HuH-7.5 (cell line): Measurements from ENCODE around the gene ZNF785.
"Not testable (repeated sequence)": the region's sequence is repeated elsewhere in the genome, so short reads cannot be mapped to it uniquely, and the experiment has no call there.

Experiments
- DNase-seq: peaks from one replicate; pipeline ENCODE4 v3.0.0; 2011; ENCODE audit warnings: low spot score

Gene ZNF785

DNA sequence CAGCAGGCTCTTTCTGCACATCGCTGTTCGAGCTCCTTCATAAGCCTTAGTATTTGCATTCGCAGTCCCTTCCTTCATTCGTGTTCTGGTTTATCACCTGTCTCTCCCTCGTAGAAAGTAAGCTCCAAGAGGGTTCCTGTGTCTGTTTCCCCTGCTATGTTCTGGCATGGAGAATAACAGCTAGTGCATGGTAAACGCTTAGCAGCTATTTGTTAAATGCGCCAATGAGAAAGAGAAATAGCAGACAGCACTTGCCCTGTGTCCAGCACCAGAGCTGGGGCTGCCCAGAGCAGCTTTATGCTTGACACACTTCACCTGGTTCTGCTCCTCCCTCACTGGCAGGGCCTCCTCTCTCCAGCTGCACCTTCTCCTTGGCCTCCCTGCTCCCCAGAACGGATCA lies 19.5 kb downstream of the ZNF785 start:
- no peak for DNase-seq

DNA sequence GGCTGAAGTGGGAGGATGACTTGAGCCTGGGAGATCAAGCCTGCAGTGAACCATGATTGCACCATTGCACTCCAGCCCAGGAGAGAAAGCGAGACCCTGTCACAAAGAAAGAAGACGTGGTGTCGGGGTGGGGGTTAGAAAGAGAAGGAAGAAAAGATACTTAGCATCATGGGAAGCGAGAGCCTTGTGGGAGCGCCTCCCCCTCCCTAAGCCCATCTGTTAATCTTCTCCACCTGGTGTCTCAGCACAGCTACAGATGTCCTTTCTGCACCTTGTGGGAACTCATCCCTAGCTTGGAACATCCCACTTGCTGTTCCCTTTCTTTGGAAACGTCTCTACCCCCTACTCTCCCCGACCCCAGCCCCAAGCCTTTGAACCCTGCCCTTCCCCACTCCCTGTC lies 20.0 kb downstream of the ZNF785 start:
- no peak for DNase-seq

DNA sequence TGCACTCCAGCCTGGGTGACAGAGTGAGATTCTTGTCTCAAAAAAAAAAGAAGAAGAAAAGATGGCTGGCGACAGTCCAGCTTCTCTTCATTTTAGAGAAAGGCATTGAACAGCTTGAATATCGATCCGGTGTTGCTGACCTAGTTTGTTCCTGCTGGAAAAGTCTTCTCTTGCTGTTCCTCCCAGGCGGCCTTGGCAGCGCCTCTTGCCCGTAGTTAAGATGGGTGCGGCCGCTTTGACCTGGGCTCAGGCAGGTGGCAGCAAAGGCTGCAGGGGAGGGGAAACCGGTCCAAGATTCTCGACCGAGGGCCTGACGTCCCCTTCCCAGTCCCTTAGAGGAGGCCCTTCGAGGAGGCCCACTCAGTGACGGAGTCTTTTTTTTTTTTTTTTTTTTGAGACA lies 23.5 kb downstream of the ZNF785 start:
- no peak for DNase-seq

DNA sequence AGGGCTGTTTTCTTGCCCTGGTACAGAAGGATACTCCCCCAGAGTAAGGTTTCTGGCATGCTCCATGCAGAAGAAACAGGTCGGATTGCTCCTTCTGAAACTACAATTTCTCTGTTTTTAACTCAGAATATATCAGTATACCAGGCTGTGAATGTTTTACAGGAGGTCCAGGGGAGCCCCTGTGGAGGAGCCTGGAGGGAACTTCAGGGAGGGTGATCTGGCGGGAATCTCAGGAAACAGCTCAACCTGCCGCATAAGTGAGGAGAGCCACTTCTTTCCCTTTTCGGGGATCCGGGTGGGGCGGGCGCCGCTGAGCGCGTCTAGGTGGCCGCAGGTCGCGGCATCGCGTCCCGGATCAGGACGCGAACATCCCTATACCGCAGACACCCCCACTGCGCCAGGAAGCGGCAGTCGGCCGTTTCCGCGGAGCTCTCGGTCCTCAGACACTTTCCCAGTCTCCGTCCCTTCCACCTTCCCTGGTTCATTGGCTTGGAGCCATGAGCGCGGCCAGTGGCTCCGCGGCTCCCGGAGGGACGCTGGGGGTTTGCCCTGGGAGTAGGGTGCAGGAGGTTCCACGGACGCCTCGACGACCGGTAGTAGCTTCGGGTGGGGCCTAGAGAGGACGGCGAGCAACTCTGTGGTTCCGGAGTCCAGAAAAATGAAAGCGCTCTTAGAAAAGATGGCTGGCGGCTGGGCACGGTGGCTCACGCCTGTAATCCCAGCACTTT lies 24.2 kb downstream of the ZNF785 start:
- no peak for DNase-seq

DNA sequence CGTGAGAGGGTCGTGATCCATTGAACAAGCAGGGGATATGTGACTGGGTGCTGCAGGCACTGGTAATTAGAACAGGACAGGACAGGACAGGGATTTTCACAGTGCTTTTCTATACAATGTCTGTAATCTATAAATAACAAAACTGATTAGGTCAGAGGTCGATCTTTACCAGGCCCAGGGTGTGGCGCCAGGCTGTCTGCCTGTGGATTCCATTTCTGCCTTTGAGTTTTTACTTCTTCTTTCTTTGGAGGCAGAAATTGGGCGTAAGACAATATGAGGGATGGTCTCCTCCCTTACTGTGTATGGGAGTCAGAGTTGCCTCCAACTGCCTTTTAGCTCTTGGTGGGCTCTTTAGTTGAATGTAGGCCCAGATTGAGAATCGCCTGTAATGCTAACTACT lies 25.8 kb downstream of the ZNF785 start:
- DNase-seq, result no peak

DNA sequence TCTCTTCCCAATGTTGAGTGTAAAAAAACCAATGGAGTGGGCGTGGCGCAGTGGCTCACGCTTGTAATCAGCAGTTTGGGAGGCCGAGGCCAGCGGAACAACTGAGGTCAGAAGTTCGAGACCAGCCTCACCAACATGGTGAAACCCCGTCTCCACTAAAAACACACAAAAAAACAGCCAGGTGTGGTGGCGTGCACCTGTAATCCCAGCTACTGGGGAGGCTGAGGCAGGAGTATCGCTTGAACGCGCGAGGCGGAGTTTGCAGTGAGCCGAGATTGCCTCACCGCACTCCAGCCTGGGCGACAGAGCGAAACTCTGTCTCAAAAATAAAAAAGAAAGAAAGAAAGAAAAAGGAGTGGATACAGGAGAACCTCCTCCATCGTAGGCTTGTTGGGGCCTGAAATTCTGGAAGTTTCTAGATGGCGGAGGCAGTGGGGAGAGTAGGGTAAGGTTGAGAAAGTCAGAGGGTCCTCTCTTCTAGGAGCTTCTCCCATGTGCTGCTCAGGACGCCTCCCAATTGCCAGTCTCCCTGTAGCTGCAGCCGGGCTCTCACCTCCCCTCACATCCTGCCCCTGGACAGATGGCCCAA lies 26.6 kb downstream of the ZNF785 start:
- DNase-seq, result no peak

DNA sequence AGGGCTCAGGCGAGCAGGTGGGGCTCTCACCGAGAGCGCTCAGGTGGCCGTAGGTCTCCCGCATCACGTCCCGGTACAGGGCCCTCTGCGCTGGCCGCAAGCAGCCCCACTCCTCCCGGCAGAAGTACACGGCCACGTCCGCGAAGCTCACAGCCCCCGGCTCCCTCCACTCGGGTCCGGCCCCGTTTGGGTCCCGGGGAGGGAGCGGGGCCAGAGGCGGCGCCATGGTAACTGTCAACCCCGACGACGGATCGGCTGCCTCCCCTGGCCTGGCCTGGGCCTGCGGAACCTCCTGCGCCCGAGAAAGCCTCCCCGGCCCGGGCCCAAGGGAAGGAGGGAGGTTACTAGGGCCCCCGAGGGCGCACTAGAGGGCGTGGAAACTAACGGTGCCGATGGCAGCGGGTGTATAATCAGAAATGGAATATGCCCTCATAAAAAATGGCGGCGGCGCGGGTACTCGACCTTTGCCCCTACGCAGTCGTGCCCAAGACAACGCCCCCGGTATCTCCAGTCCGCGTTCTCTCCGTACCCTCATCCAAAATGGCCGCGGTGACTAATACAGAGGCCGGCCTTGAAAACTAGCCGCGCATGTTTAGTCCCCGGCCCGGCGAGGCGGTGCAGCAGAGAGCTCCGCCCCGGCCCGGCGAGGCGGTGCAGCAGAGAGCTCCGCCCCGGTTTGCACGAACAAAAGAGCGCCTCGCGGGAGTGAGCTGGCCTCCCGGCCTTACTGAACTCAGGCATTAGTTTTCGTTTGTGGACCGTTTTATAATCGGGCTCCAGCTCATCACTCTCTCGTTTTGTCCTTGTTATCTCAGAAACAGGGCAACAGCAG lies 27.3 kb downstream of the ZNF785 start, which contains the start of gene ZNF764:
ZNF764 (minus strand) TSS at position 418 of the 832 bp plus-strand sequence; CDS start at position 226, 192 bp downstream.
- DNase-seq, result peak; percentile 95

DNA sequence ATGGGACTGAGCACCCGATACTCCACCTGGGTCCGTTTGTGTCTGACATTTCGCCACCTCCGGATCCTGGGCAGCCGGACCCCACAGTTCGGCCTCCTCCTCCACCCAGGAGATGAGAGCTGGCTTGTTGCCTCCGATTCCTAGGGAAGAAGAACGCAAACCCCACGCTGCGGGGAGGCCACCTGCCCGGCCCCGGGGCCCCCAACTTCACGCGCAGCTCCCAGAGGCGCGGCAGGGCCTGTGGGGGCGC lies 27.9 kb downstream of the ZNF785 start:
- no peak for DNase-seq

DNA sequence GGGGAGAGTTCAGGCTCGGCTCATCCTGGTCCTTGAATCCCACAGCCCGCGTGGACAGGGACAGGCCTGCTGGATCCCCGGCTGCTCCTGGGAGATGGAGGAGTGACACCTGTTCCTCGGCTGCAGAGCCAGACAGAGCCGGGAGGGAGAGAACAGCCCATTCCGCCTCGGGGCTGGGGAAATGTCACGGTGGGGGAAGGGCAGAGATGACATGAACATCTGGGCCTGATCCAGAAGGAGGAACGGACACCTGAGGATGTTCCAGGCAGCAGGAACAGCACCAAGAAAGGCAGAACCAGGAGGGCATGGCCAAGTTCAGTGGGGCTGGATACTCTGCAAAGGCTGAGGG lies 29.4 kb downstream of the ZNF785 start:
- DNase-seq, result no peak

DNA sequence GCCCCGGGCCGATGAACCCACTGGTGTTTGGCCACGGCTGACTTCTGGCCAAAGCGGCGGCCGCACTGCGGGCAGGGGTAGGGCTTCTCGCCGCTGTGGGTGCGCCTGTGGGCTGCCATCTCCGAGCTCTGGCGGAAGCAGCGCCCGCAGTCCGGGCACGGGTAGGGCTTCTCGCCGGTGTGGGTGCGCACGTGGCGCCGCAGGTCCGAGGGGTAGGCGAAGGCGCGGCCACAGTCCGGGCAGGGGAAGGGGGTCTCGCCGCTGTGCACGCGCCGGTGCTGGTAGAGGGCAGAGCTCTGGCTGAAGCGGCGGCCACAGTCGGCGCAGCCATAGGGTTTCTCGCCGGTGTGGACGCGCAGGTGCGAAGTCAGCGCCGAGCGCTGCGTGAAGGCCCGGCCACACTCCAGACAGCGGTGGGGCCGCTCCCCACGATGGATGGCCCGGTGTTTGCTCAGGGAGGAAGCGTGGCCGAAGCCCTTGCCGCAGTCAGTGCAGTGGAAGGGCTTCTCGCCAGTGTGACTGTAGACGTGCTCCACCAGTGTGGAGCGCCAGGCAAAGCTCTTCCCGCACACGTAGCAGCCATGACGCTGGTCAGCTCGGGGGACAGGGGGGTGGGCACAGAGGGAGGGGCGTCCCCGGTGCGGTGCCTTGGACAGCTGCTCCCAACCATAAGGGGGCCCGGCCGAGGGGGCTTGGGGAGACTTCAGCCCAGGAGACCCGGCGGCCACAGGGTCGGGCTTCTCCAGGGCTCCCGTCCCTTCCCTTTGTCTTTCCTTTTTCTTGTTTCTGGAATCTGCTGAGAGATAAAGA lies 30.0 kb downstream of the ZNF785 start:
- DNase-seq, result no peak

DNA sequence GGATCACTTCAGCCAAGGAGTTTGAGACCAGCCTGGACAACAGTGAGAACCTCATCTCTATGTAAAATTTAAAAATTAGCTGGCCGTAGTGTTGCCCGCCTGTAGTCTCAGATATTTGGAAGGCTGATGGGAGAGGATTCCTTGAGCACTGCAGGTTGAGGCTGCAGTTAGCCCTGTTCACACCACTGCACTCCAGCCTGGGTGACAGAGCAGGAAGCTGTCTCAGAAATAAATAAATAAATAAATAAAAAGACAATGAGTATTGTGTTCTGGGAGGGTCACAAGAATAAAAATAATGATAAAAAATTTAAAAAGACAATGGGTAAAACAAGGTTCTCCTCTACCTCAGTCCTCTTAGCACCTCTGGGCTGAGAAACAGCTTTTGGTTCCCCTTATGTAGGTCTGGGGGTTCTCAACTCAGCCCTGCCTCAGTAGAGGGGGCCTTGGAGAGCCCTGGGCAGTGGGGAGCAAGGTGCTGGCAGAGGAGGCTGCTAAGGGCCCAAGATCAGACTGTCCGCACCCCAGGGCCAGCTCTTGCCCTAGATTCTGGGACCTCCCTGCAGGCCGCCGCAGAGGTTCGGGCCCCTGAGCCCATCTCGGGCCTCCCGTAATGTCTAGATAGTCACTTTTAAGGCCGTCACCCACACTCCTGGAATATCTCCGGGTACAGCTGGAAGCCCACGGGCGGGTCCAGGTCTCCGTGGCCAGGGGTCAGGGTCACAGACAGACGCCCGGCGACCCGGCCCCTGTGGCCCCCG lies 30.8 kb downstream of the ZNF785 start:
- no peak for DNase-seq

DNA sequence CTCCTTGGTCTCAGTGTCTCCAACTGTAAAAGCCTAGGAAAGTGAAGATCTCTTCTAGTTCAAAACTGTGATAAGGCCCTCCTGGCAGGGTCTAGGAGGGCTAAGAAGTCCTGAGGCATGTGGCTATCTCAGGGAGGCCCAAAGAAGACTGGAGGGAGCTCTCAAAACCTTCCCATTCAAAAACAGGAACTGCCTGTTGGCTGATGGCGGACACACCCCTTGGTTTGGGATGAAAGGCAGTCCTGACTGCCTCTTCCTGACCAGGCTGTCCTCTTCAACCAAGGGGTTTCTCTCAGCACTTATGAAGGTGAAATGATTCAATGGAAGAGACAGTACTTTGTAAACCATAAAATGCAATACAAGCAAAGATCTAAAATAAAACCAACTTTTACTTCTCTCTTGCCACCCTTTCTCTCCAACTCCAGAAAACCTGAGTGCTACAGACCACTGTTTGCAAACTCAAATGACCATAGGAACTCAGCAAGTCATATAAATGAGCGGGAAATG lies 32.1 kb downstream of the ZNF785 start:
- DNase-seq, result no peak

DNA sequence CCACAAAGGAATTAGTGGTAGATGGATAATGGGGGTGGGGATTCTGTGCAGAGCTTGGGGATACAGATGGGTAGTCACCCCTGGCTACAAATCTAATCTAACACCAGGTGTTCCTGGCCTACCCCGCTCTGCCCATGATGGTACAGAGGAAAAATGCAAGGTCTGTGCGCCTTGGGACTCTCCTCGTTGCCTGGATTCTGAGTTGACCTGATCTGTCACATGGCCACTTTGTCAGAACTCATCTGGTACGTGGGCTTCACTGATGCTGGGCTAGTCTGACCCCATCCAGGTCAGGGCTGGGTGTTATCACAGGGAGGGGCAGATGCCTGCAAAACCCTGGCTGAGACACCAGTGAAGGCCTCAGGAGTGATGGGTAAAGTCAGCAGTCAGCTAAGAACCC lies 32.5 kb downstream of the ZNF785 start:
- DNase-seq, result no peak

DNA sequence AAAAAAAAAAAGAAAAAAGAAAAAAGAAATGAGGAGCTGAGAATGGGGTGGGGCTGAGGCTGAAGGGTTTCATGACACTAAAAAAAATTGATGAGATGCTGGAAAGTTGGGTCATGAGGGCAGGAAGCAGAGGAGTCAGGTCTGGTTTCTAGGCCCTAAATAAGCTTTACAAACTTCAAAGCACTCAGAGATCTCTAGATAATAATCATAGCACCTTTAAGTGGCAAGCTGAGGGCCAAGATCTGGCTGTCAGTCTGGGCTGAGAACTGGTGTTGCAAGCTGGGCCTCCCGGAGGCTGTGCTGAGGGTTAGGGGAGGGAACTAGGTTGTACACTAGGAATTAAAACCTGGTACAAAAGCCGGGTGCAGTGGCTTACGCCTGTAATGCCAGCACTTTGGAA lies 33.7 kb downstream of the ZNF785 start:
- no peak for DNase-seq

DNA sequence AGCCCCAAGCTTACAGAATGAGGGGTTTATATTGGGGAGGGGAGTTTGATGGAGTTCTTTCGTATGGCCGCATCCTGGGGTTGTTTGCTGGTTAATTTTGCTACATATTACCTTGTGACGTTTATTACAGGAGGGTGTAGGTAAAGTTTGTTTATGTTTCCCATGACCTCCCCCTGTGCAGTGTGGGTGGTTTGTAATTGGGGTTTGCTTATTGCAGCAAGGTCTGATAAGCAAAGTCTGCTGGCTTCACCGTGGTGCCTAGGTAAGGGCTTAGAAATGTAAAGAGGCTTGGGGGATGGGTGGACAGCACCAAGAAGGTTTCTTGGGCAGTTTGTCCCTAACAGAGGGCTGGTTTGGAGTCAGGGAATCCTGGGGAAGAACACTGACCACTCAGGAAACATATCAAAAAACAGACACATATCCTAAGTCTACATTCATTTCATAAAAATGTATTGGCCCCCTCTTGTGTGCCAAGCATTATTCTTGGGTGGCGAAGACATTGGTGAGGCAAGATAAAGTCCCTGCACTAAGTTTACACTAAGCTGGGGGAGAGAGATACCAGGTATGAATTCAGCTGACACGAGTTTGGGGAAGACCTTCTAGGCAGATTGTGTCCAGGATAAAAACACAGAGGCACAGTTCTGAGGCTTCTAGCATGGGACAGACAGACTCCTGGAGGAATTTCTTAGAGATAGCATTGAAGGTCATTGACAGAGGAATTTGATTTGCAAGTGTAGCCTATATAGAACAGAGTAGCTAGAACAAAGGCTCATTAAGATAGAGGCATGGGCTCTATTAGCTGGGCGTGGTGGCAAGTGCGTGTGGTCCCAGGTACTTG lies 36.9 kb downstream of the ZNF785 start:
- DNase-seq, result no peak

DNA sequence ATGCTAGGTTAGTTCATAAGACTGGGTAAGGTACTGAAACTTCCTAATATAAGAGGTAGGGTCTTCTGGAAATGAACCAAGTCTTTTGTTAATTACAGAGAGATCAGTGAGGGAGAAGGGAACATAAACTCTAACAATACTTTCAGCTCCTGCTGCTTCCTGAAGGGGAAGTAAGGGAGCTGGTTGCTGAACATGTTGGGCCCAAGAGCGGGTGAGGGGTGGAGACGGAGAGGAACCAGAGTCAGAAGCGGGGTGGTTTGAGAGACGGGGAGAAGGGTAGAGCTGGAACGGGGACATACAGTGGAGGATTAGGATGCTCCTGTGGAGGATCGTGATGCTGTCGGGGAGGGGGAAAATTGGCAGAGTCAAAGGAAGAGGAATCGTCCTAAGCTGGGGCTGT lies 39.4 kb downstream of the ZNF785 start:
- no peak for DNase-seq

DNA sequence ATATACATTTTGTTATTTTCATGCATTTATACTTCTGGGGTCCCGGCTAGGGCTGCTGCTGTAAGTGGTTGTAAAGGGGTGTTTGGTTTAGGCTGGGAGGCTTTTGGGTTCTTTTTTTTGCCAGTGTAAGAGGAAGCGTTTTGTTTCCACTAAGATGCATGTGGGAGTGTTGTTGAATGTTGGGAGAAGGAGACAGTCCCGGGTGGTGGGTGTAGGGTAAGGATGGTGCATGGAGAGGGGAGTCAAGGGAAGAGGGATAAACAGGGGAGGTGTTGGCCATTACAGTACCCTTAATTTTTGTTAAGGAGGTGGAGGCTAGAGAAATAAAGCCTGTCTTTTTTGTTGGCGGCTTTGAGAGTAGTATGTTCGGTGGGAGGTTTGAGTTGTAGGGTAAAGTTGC lies 42.4 kb downstream of the ZNF785 start:
- no peak for DNase-seq

DNA sequence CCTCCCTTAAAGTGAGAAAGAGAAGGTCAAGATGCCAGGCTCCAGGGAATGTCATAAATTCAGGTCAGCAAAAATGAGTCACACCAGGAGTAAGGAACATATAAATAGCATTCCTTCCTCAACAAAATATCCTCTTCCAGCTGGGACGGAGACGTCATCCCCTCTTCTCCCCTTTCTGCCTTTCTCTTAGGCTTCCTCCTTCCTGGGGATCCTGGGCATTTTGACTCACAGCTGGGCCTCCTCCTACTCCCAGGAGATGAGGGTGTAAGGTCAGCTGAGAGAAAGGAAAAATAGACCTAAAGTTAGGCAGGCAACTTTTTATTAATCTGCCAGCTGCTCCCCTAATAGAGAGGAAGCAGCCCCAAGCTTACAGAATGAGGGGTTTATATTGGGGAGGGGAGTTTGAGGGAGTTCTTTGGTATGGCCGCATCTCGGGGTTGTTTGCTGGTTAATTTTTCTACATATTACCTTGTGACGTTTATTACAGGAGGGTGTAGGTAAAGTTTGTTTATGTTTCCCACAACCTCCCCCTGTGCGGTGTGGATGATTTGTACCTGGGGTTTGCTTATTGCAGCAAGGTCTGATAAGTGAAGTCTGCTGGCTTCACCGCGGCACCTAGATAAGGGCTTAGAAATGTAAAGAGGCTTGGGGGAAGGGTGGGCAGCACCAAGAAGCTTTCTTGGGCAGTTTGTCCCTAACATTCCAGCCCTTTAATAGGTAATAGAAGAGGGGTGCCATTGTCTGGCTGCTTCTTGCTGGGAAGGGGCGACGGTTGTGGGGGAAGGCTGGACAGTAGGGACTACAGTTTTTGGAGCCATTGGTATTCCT lies 43.8 kb downstream of the ZNF785 start:
- DNase-seq, result no peak

DNA sequence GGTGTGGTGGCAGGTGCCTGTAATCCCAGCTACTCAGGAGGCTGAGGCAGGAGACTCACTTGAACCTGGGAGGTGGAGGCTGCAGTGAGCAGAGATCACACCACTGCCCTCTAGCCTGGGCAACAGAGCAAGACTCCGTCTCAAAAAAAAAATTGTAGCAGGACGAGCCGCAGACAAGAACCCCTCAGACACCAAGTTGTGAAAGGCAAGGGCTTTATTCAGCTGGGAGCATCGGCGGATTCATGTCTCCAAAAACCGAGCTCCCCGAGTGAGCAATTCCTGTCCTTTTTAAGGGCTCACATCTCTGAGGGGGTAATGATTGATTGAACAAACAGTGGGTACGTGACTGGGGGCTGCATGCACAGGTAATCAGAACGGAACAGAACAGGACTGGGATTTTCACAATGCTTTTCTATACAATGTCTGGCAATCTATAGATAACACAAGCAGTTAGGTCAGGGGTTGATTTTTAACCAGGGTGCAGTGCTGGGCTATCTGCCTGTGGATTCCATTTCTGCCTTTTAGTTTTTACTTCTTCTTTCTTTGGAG lies 44.5 kb downstream of the ZNF785 start:
- DNase-seq, result not testable (repeated sequence)
